T-helper 2 cell treated with Interferon-gamma antibody and Interleukin-4, amounts not matched to agents 100 ng/mL and 5 ng/mL, for 36 hours (primary cell): ENCODE measurements around the gene PRDM16. TPM values are rescaled to one million over a fixed set of nuclear protein-coding genes. Genes with fewer than 3 reads are reported as not detected.

Source experiments
- intact Hi-C: fragments of 100-400 bp; cut with micrococcal nuclease; formaldehyde crosslinking; loops from one replicate; pipeline ENCODE4 v1.15.1; 2023
- total RNA-seq: library from RNA; stranded (reverse); gene quantifications from 2 replicates; pipeline ENCODE4 v1.2.3, GENCODE V29; 2022

The PRDM16 gene
- total RNA-seq, 1 donor from 2014 or later, result not detected

DNA sequence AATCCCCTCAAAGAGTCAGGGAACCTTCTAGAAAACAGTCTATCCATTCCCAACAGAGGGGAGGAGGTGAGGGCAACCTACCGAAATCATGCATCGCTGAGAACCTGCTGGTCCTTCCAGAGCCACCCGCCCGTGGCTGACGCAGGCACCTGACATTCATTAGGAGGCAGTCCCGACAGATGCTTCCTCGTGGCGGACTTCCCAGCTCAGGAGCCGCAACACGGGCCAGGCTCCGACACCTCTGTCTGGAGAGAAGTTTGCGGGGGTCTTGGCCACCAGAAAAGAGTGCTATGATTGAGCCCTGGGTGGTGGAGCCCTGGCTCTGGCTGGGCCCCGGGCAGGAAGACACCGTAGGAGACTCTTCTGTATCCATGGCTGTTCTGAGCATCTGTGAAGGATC, 299.1 kb downstream of the PRDM16 start:
- intact Hi-C loops, result no loop called here

- intact Hi-C loops, result no loop called here
Observed at GRCh38 chr1:3368711-3369445, 299.9 kb downstream of the PRDM16 start.

DNA sequence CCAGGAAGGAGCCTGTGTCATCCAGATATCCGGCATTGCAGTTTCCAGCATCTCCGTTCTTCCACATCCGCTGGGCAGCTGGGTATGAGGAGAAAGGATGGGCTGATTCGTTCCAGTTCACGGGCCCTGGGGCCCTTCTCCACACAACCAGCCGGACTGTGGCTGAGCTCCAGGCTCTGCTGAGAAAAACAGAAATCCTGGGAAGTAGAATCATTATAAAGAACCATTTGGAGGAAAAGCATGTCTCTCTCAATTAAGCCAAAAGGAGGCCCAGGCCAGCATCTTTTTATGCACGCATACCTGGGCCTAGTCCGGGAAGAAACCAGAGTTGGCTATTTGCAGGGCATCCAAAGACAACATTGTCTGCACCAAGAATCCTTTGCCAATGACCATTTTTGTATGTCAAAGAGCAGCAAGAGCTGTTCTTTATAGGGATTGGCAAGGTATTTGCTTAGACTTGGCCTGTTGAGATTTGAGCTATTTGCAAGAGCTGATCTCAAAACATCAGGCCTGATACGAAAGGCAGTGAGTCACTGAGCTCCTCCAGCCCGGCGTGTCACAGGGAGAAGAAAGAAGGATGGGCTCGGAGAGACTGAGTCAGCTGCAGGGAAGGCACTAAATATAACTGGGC, 300.6 kb downstream of the PRDM16 start:
- intact Hi-C loops, result no loop called here

DNA sequence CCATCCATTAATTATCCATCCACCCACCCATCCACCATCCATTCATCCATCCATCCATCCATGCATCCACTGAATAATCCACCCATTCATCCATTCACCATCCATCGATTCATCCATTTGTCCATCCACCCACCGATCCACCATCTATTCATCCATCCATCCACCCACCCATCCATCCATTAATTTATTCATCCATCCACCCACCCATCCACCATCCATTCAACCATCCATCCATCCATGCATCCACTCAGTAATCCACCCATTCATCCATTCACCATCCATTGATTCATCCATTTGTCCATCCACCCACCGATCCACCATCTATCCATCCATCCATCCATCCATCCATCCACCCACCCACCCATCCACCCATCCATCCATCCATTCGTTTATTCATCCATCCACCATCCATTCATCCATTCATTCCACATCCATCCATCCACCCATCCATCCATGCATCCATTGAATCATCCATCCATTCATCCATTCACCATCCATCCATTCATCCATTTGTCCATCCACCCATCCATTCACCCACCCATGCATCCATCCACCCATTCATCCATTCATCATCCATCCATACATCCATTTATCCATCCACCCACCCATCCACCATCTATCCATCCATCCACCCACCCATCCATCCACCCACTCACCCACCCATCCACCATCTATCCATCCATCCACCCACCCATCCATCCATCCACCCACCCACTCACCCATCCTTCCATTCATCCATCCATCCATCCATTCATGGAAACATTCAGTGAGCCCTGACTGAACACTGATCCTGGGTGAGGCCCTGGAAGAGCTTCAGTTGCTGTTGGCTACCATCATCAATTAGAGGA, 302.1 kb downstream of the PRDM16 start:
- intact Hi-C loops, result no loop called here

DNA sequence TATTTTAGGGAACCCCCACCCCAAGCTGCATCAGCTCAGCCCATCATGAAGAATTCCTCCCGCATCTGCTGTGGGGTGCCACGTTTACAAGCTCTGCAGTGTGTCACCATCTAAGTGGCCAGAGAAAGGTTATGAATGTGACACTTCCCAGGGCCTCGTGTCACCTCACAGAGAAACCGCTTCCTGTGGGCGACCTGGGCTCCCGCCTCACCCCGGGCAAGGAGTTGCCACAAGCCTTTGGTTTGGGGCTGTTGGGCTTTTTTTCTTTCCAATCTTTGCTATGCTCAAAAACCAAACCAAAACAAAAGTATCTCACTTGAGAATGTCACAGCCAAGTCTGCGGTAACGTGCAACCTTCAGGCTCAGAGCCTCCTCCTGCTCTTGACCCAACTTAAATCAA, 303.3 kb downstream of the PRDM16 start:
- intact Hi-C loops, result no loop called here

- intact Hi-C loops, result no loop called here
Observed at GRCh38 chr1:3373175-3373574, 304.2 kb downstream of the PRDM16 start.

GRCh38 chr1:3373700-3374405, 304.9 kb downstream of the PRDM16 start:
- intact Hi-C loops, result no loop called here

- intact Hi-C loops, result no loop called here
Observed at GRCh38 chr1:3375245-3375644, 306.2 kb downstream of the PRDM16 start.

GRCh38 chr1:3377166-3377565, 308.2 kb downstream of the PRDM16 start:
- intact Hi-C loops, result no loop called here

DNA sequence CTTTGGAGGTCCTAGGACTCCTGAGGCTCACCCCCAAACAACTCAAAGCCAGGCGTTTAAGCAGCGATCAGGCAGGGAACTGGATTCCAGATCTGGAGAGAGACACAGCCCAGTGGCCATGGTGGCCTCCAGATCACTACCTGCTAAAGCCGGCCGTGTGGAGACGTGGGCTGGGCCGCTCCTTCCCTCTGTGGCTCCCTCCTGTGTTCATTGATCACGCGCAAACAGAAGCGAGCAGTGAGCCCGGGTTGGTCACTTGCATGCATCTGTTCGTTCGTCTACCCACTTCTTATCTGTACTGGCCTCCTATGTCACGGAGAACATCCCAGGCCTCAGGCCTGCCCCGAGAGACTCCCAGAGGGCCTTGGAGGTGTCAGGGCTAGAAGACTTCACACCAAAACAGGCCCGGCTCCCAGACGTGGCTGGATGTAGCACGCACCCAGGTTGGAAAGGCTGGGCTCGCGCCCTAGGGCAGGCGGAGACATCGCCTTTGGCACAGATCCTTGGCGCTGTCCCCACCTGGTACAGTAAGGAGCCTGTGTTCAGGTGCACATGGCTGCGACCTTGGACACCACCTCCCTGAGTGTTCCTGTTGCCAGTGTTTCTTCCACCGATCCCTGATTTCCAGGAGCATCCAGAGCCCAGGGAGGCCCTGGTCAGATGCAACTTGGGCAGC, 308.7 kb downstream of the PRDM16 start:
- intact Hi-C loops, result no loop called here

- intact Hi-C loops, result no loop called here
Observed at GRCh38 chr1:3378411-3379208, 309.6 kb downstream of the PRDM16 start.

GRCh38 chr1:3379934-3380333, 310.9 kb downstream of the PRDM16 start:
- intact Hi-C loops, result no loop called here

- intact Hi-C loops, result no loop called here
Observed at GRCh38 chr1:3380469-3380868, 311.5 kb downstream of the PRDM16 start.

DNA sequence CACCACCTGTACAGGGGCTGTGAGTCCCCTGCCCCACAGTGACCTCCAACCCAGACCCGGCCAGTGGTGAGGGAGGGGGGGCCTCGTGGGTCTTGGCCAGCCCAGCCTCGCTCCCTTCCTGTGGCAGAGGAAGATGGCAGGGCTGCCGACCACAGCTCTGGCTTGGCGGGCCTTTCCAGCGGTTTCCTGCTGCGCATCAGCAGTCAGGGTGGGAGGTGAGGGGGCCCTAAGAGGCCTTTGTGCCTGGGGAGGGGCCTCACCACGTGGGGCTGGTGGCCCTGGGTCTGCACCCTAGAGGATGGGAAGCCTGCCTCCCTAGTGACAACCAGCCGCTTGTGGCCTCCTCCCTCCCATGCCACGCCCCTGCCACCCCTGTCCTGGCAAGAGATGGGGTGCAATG, 312.9 kb downstream of the PRDM16 start:
- intact Hi-C loops, result no loop called here

- intact Hi-C loops, result no loop called here
Observed at GRCh38 chr1:3382326-3383057, 313.5 kb downstream of the PRDM16 start.

DNA sequence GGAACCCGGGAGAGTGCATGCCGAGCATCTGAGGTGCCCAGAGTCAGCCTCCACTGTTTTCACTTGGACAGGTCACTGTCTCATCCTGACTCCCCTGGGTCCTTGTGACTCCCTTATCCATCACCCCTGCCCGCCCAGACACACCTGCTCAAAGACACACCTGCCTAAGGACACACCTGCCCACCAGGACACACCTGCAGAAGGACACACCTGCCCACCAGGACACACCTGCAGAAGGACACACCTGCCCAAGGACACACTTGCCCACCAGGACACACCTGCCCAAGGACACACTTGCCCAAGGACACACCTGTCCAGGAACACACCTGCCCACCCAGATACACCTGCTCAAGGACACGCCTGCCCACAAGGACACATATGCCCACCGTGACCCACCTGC, 314.7 kb downstream of the PRDM16 start:
- intact Hi-C loops, result no loop called here

DNA sequence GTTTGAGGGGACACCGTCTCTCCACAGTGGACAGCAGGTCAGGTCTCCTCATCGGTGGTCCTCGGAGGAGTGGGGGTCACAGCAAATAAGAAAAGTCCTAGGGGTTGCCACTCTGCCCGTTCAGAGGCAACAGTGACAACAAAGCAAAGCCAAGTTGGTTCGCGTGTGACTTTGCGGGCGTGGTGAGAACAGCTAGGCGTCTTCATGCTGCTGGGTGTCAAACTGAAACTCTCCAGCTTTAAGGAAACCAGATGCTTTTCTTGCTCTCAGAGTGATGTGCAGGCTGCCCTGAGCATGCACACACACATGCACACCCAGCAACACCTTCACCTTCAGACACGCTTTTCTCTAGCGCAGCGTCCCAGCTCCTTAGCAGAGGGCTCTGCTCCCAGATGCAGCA, 315.4 kb downstream of the PRDM16 start:
- intact Hi-C loops, result no loop called here

GRCh38 chr1:3386205-3387002, 317.4 kb downstream of the PRDM16 start:
- intact Hi-C loops, result no loop called here

GRCh38 chr1:3387401-3387800, 318.4 kb downstream of the PRDM16 start:
- intact Hi-C loops, result no loop called here
